ENCODE results near the gene GPR137C. TPM values are rescaled to one million over a fixed set of nuclear protein-coding genes. Genes with fewer than 3 reads are reported as not detected.
A peak's percentile ranks its signal among the peaks of the same experiment; 100 is the strongest.

GPR137C gene
- total RNA-seq, 1 donor from 2014 or later, result 0.99 TPM

GRCh38 chr14:52545584-52546317, 6.9 kb upstream of the GPR137C start:
- H3K9me3 Mint-ChIP-seq (ENCODE audit: low read depth), result no peaks in the 10 kb centered on the region
- no peaks in the 10 kb centered on the region for H3K27me3 Mint-ChIP-seq (ENCODE audit: low read depth)
- DNase-seq (ENCODE audit: low spot score), result no peak
- H3K27ac Mint-ChIP-seq (ENCODE audit: unreplicated experiment), result no peak overlapping the region
- no peaks in the 10 kb centered on the region for H3K36me3 Mint-ChIP-seq (ENCODE audit: low read depth)
- no peak for TF ChIP-seq CTCF (IDR thresholded peaks at IDR 0.05)
- peak overlapping the region; percentile 29 for H3K4me3 Mint-ChIP-seq (ENCODE audit: unreplicated experiment)
- peaks cover 34% of the 10 kb centered on the region for H3K4me1 Mint-ChIP-seq (ENCODE audit: low read depth)

- no peak for DNase-seq (ENCODE audit: low spot score)
- no peak for TF ChIP-seq CTCF (IDR thresholded peaks at IDR 0.05)
- H3K9me3 Mint-ChIP-seq (ENCODE audit: low read depth), result no peaks in the 10 kb centered on the region
- H3K4me3 Mint-ChIP-seq (ENCODE audit: unreplicated experiment), result no peak overlapping the region
- no peak overlapping the region for H3K27ac Mint-ChIP-seq (ENCODE audit: unreplicated experiment)
- H3K4me1 Mint-ChIP-seq (ENCODE audit: low read depth), result peaks cover 39% of the 10 kb centered on the region
- H3K36me3 Mint-ChIP-seq (ENCODE audit: low read depth), result no peaks in the 10 kb centered on the region
- no peaks in the 10 kb centered on the region for H3K27me3 Mint-ChIP-seq (ENCODE audit: low read depth)
Measured at GRCh38 chr14:52546318-52546670, 6.3 kb upstream of the GPR137C start.

GRCh38 chr14:52547027-52547426, 5.6 kb upstream of the GPR137C start:
- Mint-ChIP-seq H3K27me3 (ENCODE audit: low read depth) (no peaks in the 10 kb centered on the region), H3K27ac (ENCODE audit: unreplicated experiment) (peak overlapping the region; percentile 13), H3K4me1 (ENCODE audit: low read depth) (peaks cover 46% of the 10 kb centered on the region), H3K36me3 (ENCODE audit: low read depth) (no peaks in the 10 kb centered on the region), H3K9me3 (ENCODE audit: low read depth) (no peaks in the 10 kb centered on the region), H3K4me3 (ENCODE audit: unreplicated experiment) (no peak overlapping the region)
- TF ChIP-seq CTCF (IDR thresholded peaks at IDR 0.05), result no peak
- no peak for DNase-seq (ENCODE audit: low spot score)

- TF ChIP-seq CTCF (IDR thresholded peaks at IDR 0.05), result peak; percentile 12
- DNase-seq (ENCODE audit: low spot score), result no peak
- Mint-ChIP-seq H3K4me1 (ENCODE audit: low read depth) (peaks cover 46% of the 10 kb centered on the region), H3K27ac (ENCODE audit: unreplicated experiment) (no peak overlapping the region), H3K9me3 (ENCODE audit: low read depth) (no peaks in the 10 kb centered on the region), H3K4me3 (ENCODE audit: unreplicated experiment) (no peak overlapping the region), H3K36me3 (ENCODE audit: low read depth) (no peaks in the 10 kb centered on the region), H3K27me3 (ENCODE audit: low read depth) (no peaks in the 10 kb centered on the region)
Measured at GRCh38 chr14:52547526-52547925, 5.1 kb upstream of the GPR137C start.

GRCh38 chr14:52550661-52551060, 2.0 kb upstream of the GPR137C start:
- H3K27ac Mint-ChIP-seq (ENCODE audit: unreplicated experiment), result no peak overlapping the region
- peaks cover 39% of the 10 kb centered on the region for H3K4me1 Mint-ChIP-seq (ENCODE audit: low read depth)
- H3K4me3 Mint-ChIP-seq (ENCODE audit: unreplicated experiment), result no peak overlapping the region
- no peak for TF ChIP-seq CTCF (IDR thresholded peaks at IDR 0.05)
- no peaks in the 10 kb centered on the region for H3K27me3 Mint-ChIP-seq (ENCODE audit: low read depth)
- no peaks in the 10 kb centered on the region for H3K9me3 Mint-ChIP-seq (ENCODE audit: low read depth)
- H3K36me3 Mint-ChIP-seq (ENCODE audit: low read depth), result no peaks in the 10 kb centered on the region
- no peak for DNase-seq (ENCODE audit: low spot score)
